ENCODE measurements around the gene YWHAQ. TPM values are rescaled to one million over a fixed set of nuclear protein-coding genes. Genes with fewer than 3 reads are reported as not detected.
"Not testable (repeated sequence)": the region's sequence is repeated elsewhere in the genome, so short reads cannot be mapped to it uniquely, and the experiment has no call there.

Gene YWHAQ
- total and polyA plus RNA-seq, 3 experiments from 2014 or later = 358 to 565 (median 560) TPM

- POLR2A ChIA-PET = no interaction called here
- peak overlapping the region in 5 of 8 donors; percentile 35 to 63 (median 48) for H3K27ac Mint-ChIP-seq
- Histone ChIP-seq H3K27me3 (ENCODE audit: insufficient read depth, low read length, poor library complexity, severe bottlenecking) (no peaks in the 10 kb centered on the region), H3K9me3 (ENCODE audit: low read length) (no peaks in the 10 kb centered on the region), H3K27ac (ENCODE audit: low read depth, low read length) (no peak overlapping the region), H3K4me3 (ENCODE audit: low read length) (no peak overlapping the region), H3K4me1 (ENCODE audit: insufficient read depth, low read length) (no peaks in the 10 kb centered on the region), H3K36me3 (ENCODE audit: insufficient read depth, low read length) (peaks cover 36% of the 10 kb centered on the region)
- H3K4me3 Mint-ChIP-seq = no peak overlapping the region
- H3K4me1 Mint-ChIP-seq = peaks cover 14 to 31% (median 19%) of the 10 kb centered on the region in 3 donors
- no peaks in the 10 kb centered on the region for H3K27me3 Mint-ChIP-seq
- no peaks in the 10 kb centered on the region for H3K9me3 Mint-ChIP-seq
- H3K36me3 Mint-ChIP-seq = peaks cover 5 to 69% (median 29%) of the 10 kb centered on the region in 3 donors
- CTCF ChIA-PET = no interaction called here
- DNase-seq = no peak
Observed at GRCh38 chr2:9586465-9586864, 44.3 kb downstream of the YWHAQ start.

- ChIA-PET POLR2A (no interaction called here), CTCF (no interaction called here)
- no peak for DNase-seq
- Mint-ChIP-seq H3K9me3 (no peaks in the 10 kb centered on the region), H3K4me1 (peaks cover 6 to 22% (median 15%) of the 10 kb centered on the region in 3 donors), H3K4me3 (no peak overlapping the region), H3K27ac (peak overlapping the region in 3 of 8 donors; percentile 3 to 23 (median 23)), H3K36me3 (peaks cover 5 to 63% (median 28%) of the 10 kb centered on the region in 3 donors), H3K27me3 (no peaks in the 10 kb centered on the region)
- Histone ChIP-seq H3K4me3 (ENCODE audit: low read length) (no peak overlapping the region), H3K9me3 (ENCODE audit: low read length) (no peaks in the 10 kb centered on the region), H3K27ac (ENCODE audit: low read depth, low read length) (no peak overlapping the region), H3K27me3 (ENCODE audit: insufficient read depth, low read length, poor library complexity, severe bottlenecking) (no peaks in the 10 kb centered on the region), H3K36me3 (ENCODE audit: insufficient read depth, low read length) (peaks cover 36% of the 10 kb centered on the region), H3K4me1 (ENCODE audit: insufficient read depth, low read length) (no peaks in the 10 kb centered on the region)
Observed at GRCh38 chr2:9585486-9585885, 45.3 kb downstream of the YWHAQ start.

- H3K9me3 ChIP-seq (ENCODE audit: low read length); H3K4me3 Mint-ChIP-seq; H3K27me3 Mint-ChIP-seq; H3K4me3 ChIP-seq (ENCODE audit: low read length); CTCF ChIA-PET; DNase-seq; POLR2A ChIA-PET; H3K9me3 Mint-ChIP-seq; H3K4me1 ChIP-seq (ENCODE audit: insufficient read depth, low read length); H3K27me3 ChIP-seq (ENCODE audit: insufficient read depth, low read length, poor library complexity, severe bottlenecking); H3K27ac ChIP-seq (ENCODE audit: low read depth, low read length): not testable (repeated sequence)
- Mint-ChIP-seq H3K27ac (peak overlapping the region in 1 of 8 donors; percentile 61), H3K4me1 (peaks cover 6 to 17% (median 11%) of the 10 kb centered on the region in 3 donors), H3K36me3 (peaks cover 5 to 60% (median 26%) of the 10 kb centered on the region in 3 donors)
- H3K36me3 ChIP-seq (ENCODE audit: insufficient read depth, low read length) = peaks cover 33% of the 10 kb centered on the region
Observed at GRCh38 chr2:9584902-9585301, 45.9 kb downstream of the YWHAQ start.

GRCh38 chr2:9582624-9583023, 48.2 kb downstream of the YWHAQ start:
- no peaks in the 10 kb centered on the region for H3K9me3 ChIP-seq (ENCODE audit: low read length)
- CTCF ChIA-PET = interaction anchor here (1.0 kb wide), 1 partner anchor 26 kb away, joined by 4 read pairs; no protein-coding TSS in a partner anchor

DNA sequence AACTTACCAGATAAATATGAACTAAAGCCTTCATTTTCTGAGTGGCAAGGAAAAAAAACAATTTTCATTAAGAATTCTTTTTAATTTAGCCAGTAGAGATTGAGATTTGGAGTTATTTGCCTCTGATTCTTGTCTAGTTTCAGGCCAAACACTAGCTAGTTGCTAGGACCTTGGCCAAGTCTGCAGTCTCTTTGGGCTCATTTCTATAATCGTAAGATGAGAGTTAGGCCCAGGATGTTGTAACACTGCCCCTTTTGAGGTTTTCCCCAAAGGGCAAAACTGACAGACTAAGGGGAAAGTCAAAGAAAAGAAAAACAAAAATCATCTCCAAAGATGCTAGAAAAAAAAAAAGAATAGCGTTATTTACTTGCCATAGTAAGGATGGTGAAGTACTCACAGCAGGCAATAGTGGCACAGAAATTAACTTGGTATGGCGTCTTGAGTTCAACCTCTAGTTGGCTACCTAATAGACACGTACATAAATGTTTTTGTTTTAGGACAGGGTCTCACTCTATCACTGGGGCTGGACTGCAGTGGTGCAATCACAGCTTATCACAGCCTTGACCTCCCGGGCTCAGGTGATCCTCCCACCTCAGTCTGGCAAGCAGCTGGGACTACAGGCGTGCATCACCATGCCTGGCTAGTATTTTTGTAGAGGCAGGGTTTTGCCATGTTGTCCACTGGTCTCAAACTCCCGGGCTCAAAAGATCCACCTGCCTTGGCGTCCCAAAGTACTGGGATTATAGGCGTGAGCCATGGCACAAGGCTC, 52.1 kb downstream of the YWHAQ start:
- no peaks in the 10 kb centered on the region for H3K4me1 ChIP-seq (ENCODE audit: insufficient read depth, low read length)
- Mint-ChIP-seq H3K4me1 (peaks cover 0 to 5% (median 0%) of the 10 kb centered on the region in 3 donors), H3K36me3 (peaks cover 2 to 11% (median 3%) of the 10 kb centered on the region in 3 donors), H3K27me3 (no peaks in the 10 kb centered on the region), H3K9me3 (no peaks in the 10 kb centered on the region), H3K27ac (peak overlapping the region in 1 of 8 donors; percentile 54), H3K4me3 (no peak overlapping the region)
- no peaks in the 10 kb centered on the region for H3K9me3 ChIP-seq (ENCODE audit: low read length)
- ChIA-PET POLR2A (no interaction called here), CTCF (interaction anchor here (0.6 kb wide), 1 partner anchor 54 kb away, joined by 3 read pairs; no protein-coding TSS in a partner anchor)
- H3K27ac ChIP-seq (ENCODE audit: low read depth, low read length) = no peak overlapping the region
- no peak overlapping the region for H3K4me3 ChIP-seq (ENCODE audit: low read length)
- DNase-seq = no peak
- peaks cover 3% of the 10 kb centered on the region for H3K36me3 ChIP-seq (ENCODE audit: insufficient read depth, low read length)
- H3K27me3 ChIP-seq (ENCODE audit: insufficient read depth, low read length, poor library complexity, severe bottlenecking) = no peaks in the 10 kb centered on the region

More at GRCh38 chr2:9582624-9583023, 48.2 kb downstream of the YWHAQ start:
- peaks cover 5 to 47% (median 21%) of the 10 kb centered on the region in 3 donors for H3K36me3 Mint-ChIP-seq
- Histone ChIP-seq H3K4me1 (ENCODE audit: insufficient read depth, low read length) (no peaks in the 10 kb centered on the region), H3K27ac (ENCODE audit: low read depth, low read length) (no peak overlapping the region), H3K27me3 (ENCODE audit: insufficient read depth, low read length, poor library complexity, severe bottlenecking) (no peaks in the 10 kb centered on the region), H3K4me3 (ENCODE audit: low read length) (no peak overlapping the region), H3K36me3 (ENCODE audit: insufficient read depth, low read length) (peaks cover 27% of the 10 kb centered on the region)
- H3K27ac Mint-ChIP-seq = peak overlapping the region in 2 of 8 donors; percentile 19 to 26
- peaks cover 2 to 15% (median 11%) of the 10 kb centered on the region in 3 donors for H3K4me1 Mint-ChIP-seq
- H3K27me3 Mint-ChIP-seq = no peaks in the 10 kb centered on the region
- POLR2A ChIA-PET = no interaction called here
- H3K4me3 Mint-ChIP-seq = no peak overlapping the region
- no peak for DNase-seq
- H3K9me3 Mint-ChIP-seq = no peaks in the 10 kb centered on the region

GRCh38 chr2:9574331-9574730, 56.5 kb downstream of the YWHAQ start:
- POLR2A ChIA-PET = no interaction called here
- Mint-ChIP-seq H3K9me3 (no peaks in the 10 kb centered on the region), H3K4me3 (no peak overlapping the region)

DNA sequence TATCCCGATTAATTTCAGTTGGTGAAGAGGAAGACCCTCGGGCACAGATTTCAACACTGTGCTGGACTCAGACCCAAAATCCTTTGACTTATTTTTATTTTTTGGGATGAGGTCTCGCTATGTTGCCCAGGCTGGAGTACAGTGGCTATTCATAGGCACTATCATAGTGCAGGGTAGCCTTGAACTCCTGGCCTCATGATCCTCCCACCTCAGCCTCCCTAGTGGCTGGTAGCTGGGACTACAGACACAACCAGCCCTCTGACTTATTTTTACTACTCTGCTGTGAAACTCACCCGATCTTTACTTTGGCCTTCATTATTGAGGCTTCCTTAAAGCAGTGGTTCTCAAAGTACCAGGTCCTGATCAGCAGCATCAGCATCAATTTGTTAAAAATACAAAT, 57.0 kb downstream of the YWHAQ start:
- no peak for DNase-seq
- Mint-ChIP-seq H3K27ac (no peak overlapping the region), H3K4me3 (no peak overlapping the region), H3K27me3 (no peaks in the 10 kb centered on the region), H3K36me3 (peaks cover 0 to 2% (median 0%) of the 10 kb centered on the region in 3 donors), H3K4me1 (peaks cover 0 to 4% (median 0%) of the 10 kb centered on the region in 3 donors), H3K9me3 (no peaks in the 10 kb centered on the region)
- Histone ChIP-seq H3K4me3 (ENCODE audit: low read length) (no peak overlapping the region), H3K4me1 (ENCODE audit: insufficient read depth, low read length) (no peaks in the 10 kb centered on the region), H3K9me3 (ENCODE audit: low read length) (no peaks in the 10 kb centered on the region), H3K27me3 (ENCODE audit: insufficient read depth, low read length, poor library complexity, severe bottlenecking) (no peaks in the 10 kb centered on the region), H3K36me3 (ENCODE audit: insufficient read depth, low read length) (no peaks in the 10 kb centered on the region), H3K27ac (ENCODE audit: low read depth, low read length) (no peak overlapping the region)
- POLR2A ChIA-PET = no interaction called here
- CTCF ChIA-PET = no interaction called here

More at GRCh38 chr2:9574331-9574730, 56.5 kb downstream of the YWHAQ start:
- Histone ChIP-seq H3K4me3 (ENCODE audit: low read length) (no peak overlapping the region), H3K27ac (ENCODE audit: low read depth, low read length) (no peak overlapping the region), H3K9me3 (ENCODE audit: low read length) (no peaks in the 10 kb centered on the region), H3K36me3 (ENCODE audit: insufficient read depth, low read length) (no peaks in the 10 kb centered on the region), H3K4me1 (ENCODE audit: insufficient read depth, low read length) (no peaks in the 10 kb centered on the region), H3K27me3 (ENCODE audit: insufficient read depth, low read length, poor library complexity, severe bottlenecking) (no peaks in the 10 kb centered on the region)
- H3K36me3 Mint-ChIP-seq = peaks cover 0 to 2% (median 0%) of the 10 kb centered on the region in 3 donors
- peaks cover 0 to 4% (median 0%) of the 10 kb centered on the region in 3 donors for H3K4me1 Mint-ChIP-seq
- DNase-seq = no peak
- peak overlapping the region in 2 of 8 donors; percentile 35 to 47 for H3K27ac Mint-ChIP-seq
- H3K27me3 Mint-ChIP-seq = no peaks in the 10 kb centered on the region
- CTCF ChIA-PET = no interaction called here

DNA sequence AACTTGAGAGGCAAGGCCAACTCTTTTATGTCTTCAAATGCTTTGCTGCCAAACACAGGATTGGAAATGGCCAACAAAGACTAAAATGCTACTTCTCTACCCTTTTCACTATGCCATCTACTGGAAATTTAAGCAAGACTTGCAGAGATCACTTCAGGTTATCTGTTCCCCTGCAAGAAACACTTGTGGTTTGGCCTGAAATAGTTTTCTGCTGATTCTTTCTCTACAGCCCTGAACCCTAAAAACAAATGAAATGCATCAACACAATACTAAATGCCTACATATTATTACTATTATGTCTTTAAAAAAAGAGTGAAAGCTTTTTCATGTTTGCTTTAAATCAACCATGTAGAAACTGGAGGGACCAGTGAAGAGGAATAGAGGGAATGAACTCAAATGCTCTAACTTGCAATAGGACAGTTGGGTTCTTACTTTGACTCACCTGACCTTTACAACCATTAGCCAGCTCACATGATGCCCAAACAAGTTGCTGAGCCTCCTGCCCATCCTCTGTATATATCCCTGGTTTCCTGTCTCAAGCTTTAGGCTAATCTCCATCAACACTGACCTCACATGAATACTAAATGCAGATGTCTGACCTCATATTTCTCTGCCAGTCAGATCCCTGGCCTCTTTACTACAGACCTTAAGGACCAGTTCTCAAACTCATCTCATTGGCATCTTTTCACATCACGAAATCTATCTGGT, 57.6 kb downstream of the YWHAQ start:
- POLR2A ChIA-PET = no interaction called here

More for the DNA sequence above, 57.6 kb downstream of the YWHAQ start:
- H3K4me1 Mint-ChIP-seq = peaks cover 0 to 4% (median 0%) of the 10 kb centered on the region in 3 donors
- no peak overlapping the region for H3K4me3 Mint-ChIP-seq
- H3K9me3 Mint-ChIP-seq = no peaks in the 10 kb centered on the region
- Histone ChIP-seq H3K36me3 (ENCODE audit: insufficient read depth, low read length) (no peaks in the 10 kb centered on the region), H3K4me3 (ENCODE audit: low read length) (no peak overlapping the region), H3K27ac (ENCODE audit: low read depth, low read length) (no peak overlapping the region), H3K9me3 (ENCODE audit: low read length) (no peaks in the 10 kb centered on the region), H3K27me3 (ENCODE audit: insufficient read depth, low read length, poor library complexity, severe bottlenecking) (no peaks in the 10 kb centered on the region), H3K4me1 (ENCODE audit: insufficient read depth, low read length) (no peaks in the 10 kb centered on the region)
- H3K36me3 Mint-ChIP-seq = peaks cover 0 to 2% (median 0%) of the 10 kb centered on the region in 3 donors
- DNase-seq = no peak
- CTCF ChIA-PET = no interaction called here
- no peaks in the 10 kb centered on the region for H3K27me3 Mint-ChIP-seq
- peak overlapping the region in 1 of 8 donors; percentile 2 for H3K27ac Mint-ChIP-seq

All from CD8-positive, alpha-beta memory T cell (primary cell).